ENCODE data around the gene KCNQ1.

The KCNQ1 gene

DNA sequence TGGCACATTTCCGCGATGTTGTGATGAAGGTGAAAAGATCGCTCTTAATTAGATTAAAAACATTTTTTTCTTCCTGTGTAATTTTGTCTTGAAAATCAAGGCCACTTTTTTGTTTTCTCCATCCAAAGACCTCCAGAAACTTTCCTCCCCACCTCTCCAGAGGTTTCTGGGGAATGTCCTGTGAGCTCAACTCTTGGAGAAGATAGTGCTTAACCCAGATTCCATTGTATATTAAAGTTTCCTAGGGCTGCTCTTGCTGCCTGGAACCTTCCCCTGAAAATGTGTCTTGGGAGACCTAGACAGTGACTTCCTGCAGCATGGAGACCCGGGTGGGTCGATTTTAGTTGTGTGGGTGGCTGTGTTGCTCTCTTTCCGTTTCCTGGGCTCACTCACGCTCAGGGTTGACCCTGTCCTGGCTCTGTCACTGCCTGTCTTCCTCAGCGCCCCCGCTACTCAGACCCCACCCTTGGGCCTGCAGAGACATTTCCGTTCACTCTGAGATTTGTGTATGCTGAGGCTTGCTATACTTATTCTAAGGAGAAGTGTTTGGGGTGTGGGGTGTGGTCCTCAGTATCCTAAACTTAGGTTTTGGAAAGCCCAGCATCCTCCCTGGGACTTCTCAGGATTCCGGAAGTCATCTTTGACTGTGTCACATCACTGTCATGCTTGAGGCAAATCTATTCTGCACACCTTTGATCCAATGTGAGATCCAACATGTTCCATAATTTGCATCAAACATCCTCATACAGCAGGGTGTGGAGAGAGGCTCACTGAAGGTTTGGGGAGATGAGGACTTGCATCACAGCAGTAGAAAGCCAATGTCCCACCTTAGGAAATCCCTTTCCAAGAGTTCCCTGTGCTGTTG is 207.8 kb downstream of the KCNQ1 start:
- H3K4me3 ChIP-seq (ENCODE audit: low read depth, low read length) = no peak overlapping the region
- DNase-seq (ENCODE audit: low read depth) = no peak
- TF ChIP-seq, protein P1, sequence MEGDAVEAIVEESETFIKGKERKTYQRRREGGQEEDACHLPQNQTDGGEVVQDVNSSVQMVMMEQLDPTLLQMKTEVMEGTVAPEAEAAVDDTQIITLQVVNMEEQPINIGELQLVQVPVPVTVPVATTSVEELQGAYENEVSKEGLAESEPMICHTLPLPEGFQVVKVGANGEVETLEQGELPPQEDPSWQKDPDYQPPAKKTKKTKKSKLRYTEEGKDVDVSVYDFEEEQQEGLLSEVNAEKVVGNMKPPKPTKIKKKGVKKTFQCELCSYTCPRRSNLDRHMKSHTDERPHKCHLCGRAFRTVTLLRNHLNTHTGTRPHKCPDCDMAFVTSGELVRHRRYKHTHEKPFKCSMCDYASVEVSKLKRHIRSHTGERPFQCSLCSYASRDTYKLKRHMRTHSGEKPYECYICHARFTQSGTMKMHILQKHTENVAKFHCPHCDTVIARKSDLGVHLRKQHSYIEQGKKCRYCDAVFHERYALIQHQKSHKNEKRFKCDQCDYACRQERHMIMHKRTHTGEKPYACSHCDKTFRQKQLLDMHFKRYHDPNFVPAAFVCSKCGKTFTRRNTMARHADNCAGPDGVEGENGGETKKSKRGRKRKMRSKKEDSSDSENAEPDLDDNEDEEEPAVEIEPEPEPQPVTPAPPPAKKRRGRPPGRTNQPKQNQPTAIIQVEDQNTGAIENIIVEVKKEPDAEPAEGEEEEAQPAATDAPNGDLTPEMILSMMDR (IDR thresholded peaks at IDR 0.05; ENCODE audit: insufficient read depth, low read depth, low read length, missing control alignments) = no peak

GRCh38 chr11:2653198-2653551 is 208.4 kb downstream of the KCNQ1 start:
- H3K4me3 ChIP-seq (ENCODE audit: low read depth, low read length) = no peak overlapping the region
- TF ChIP-seq, protein P1 (IDR thresholded peaks at IDR 0.05; ENCODE audit: insufficient read depth, low read depth, low read length, missing control alignments) = no peak
- no peak for DNase-seq (ENCODE audit: low read depth)

DNA sequence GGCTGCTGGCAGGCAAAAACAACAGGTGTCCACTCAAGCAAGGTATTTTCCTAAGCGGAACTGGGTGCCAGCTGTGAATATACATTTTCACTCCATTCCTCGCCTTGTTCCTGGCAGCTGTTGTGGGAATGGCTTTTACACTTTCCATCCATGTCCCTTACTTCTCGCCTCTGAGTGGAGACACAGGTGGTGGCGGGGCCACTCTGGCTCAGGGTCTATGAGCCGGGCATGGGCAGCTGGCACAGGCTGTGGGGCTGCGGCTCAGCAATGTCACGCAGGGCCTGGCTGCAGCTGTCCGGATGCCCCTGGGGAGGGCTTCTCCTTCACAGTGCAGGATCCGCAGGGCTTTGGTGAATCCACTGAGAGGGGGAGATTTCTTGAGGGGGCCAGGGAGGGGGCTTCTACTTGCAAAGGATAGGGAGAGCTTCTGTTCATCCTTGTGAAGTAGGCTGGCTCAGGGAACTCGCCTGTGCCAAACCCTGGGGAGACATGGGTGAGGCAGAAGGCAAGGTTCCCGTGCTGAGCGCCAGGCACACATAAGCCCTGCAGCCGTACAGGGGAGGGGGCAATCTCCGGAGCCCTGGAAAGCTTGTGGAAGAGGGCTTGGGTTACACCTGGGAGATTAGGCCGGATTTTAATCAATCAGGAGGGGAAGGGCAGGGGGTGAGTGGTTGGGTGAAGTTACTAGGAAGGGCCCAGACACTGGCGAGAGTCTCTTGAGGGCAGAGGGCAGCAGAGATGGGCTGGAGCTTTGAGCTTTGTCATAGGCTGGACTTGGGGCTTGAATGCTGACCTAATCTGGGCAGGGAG is 209.3 kb downstream of the KCNQ1 start:
- TF ChIP-seq, protein P1 (IDR thresholded peaks at IDR 0.05; ENCODE audit: insufficient read depth, low read depth, low read length, missing control alignments) = no peak
- DNase-seq (ENCODE audit: low read depth) = no peak
- H3K4me3 ChIP-seq (ENCODE audit: low read depth, low read length) = no peak overlapping the region

DNA sequence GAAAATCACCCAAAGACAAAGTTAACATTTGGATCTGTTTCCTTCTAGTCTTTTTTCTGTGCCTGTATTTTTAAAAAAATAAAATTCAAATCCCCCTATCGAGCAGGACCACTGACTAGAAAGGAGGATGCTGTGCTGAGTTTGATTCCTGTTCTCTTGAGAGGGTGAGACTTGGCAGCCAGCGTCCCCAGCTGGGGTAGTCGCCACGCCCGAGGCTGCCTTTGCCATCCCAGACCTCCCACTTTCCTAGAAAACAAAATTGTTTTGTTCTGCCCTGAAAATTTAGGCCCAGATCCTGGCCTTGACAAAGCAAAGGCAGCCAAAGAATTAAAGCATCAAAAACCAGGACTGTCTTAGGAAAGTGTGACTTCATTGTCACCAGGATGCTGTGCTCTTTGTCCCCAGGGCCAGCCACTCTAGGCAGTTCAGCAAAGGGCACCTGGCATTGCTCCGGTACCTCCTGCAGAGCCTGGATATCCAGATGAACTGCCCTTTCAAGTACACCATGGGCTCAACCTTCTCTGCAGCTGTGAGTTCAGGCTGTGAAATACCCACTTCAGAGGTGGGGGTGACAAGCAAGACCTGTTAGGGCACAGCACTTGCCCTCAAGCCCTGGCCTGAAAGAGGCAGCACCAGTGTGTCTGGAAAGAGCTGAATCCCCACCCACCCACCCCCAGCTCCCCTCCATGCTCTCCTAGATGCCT is 210.4 kb downstream of the KCNQ1 start:
- DNase-seq (ENCODE audit: low read depth) = no peak
- H3K4me3 ChIP-seq (ENCODE audit: low read depth, low read length) = no peak overlapping the region
- TF ChIP-seq, protein P1 (IDR thresholded peaks at IDR 0.05; ENCODE audit: insufficient read depth, low read depth, low read length, missing control alignments) = no peak

- no peak for DNase-seq (ENCODE audit: low read depth)
- no peak overlapping the region for H3K4me3 ChIP-seq (ENCODE audit: low read depth, low read length)
- TF ChIP-seq, protein P1 (IDR thresholded peaks at IDR 0.05; ENCODE audit: insufficient read depth, low read depth, low read length, missing control alignments) = no peak
Measured at GRCh38 chr11:2655834-2656622, 211.2 kb downstream of the KCNQ1 start.

- TF ChIP-seq, protein P1 (IDR thresholded peaks at IDR 0.05; ENCODE audit: insufficient read depth, low read depth, low read length, missing control alignments) = no peak
- no peak for DNase-seq (ENCODE audit: low read depth)
- H3K4me3 ChIP-seq (ENCODE audit: low read depth, low read length) = no peak overlapping the region
Measured at GRCh38 chr11:2656859-2657258, 212.1 kb downstream of the KCNQ1 start.
